GM06990 (cell line): ENCODE measurements around the gene WNT7B.
"Not testable (repeated sequence)": the region's sequence is repeated elsewhere in the genome, so short reads cannot be mapped to it uniquely, and the experiment has no call there.

Experiments used
- DNase-seq: peaks from one replicate; pipeline ENCODE4 v3.0.0-alpha.2; 2011; ENCODE audit not compliant: insufficient read length; ENCODE audit errors: extremely low read depth
- H3K27me3 ChIP-seq: replicated peaks from 2 replicates; pipeline ENCODE4 v1.6.0; 2011; ENCODE audit warnings: low read length; ENCODE audit not compliant: control insufficient read depth, insufficient read depth
- H3K36me3 ChIP-seq: 2 replicates; pipeline ENCODE4 v1.5.1; 2011; ENCODE audit warnings: low read length; ENCODE audit not compliant: control insufficient read depth, insufficient read depth
- H3K4me3 ChIP-seq: replicated peaks from 2 replicates; pipeline ENCODE4 v1.5.1; 2011; ENCODE audit warnings: low read depth, mild to moderate bottlenecking, control low read depth, low read length
- TF ChIP-seq, protein P1 (sequence below): IDR thresholded peaks from 2 replicates; pipeline ENCODE4 v1.5.1; 2011; ENCODE audit warnings: low read length, control low read depth, mild to moderate bottlenecking, inconsistent platforms; ENCODE audit not compliant: insufficient read depth, poor library complexity, severe bottlenecking

The WNT7B gene

DNA sequence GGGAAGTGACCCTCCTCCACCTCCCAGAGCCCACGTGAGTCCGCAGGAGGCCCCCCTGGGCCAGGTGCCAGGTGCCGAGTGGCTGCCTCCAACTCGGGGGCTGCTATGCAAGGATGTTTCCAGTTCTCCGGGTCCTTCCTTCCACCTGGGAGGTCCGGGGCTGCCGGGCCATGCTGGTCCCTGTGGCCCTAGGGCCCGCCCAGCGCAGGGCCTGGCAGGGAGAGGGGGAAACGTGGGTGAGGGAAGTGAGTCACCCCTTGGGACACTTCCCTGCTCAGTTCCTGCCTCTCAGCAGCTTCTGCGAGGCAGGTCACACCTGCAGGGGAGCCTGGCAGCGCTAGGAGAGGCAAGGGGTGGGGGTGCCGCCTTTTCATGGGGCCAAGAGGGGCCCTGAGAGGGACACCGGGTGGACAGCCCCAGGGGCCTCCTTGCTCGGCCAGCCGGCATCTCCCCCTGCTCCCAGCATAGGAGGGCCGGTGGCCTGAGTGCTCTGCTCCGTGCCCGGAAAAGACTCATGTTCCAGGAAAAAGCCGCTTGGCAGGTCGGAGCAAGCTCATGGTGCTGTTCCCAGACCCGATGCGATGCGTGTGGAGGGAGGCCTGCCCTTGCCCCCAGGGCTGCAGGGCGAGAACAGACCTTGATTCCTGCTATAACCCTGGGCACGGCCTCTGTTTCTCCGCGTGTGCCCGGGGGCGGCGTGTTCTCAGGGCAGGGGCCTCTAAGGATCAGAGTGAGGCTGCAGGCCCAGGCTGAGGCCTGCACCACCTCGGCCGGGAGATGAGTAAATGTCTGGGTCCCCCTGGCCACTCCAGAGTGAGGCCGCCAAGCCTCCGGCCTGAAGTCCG lies 30.3 kb upstream of the WNT7B start:
- TF ChIP-seq, protein P1, sequence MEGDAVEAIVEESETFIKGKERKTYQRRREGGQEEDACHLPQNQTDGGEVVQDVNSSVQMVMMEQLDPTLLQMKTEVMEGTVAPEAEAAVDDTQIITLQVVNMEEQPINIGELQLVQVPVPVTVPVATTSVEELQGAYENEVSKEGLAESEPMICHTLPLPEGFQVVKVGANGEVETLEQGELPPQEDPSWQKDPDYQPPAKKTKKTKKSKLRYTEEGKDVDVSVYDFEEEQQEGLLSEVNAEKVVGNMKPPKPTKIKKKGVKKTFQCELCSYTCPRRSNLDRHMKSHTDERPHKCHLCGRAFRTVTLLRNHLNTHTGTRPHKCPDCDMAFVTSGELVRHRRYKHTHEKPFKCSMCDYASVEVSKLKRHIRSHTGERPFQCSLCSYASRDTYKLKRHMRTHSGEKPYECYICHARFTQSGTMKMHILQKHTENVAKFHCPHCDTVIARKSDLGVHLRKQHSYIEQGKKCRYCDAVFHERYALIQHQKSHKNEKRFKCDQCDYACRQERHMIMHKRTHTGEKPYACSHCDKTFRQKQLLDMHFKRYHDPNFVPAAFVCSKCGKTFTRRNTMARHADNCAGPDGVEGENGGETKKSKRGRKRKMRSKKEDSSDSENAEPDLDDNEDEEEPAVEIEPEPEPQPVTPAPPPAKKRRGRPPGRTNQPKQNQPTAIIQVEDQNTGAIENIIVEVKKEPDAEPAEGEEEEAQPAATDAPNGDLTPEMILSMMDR: no peak
- DNase-seq: no peak
- H3K4me3 ChIP-seq: no peak overlapping the region
- no peaks in the 10 kb centered on the region for H3K27me3 ChIP-seq
- H3K36me3 ChIP-seq: no peaks in the 10 kb centered on the region

DNA sequence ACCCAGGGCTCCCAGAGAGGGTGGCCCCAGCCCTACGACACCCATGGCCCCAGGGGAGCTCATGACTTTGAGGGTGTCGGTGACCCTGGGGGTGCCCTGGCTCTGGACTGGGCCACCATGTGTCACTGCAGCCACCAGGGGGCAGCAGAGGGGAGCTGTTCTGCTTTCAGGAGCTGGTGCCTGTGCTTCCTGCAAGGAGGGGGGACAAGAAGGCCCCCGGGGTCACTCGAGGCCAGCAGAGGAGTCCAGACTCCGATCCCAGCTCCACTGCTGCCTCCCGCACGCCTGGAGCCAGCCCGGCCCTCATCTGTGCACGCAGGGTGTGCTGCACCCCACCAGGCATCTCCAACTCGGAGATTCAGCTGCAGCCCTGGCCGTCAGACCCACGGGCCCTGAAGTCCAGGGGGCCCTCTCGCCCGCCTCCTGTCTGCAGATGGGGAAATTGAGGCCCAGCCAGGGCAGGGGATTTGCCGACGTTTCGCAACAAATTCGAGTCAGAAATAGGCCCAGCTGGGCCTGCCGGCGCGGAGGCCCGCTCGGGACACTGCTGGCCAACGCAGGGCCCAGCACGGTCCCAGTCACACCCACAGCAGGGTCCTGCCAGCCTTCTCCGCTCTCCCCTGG lies 29.5 kb upstream of the WNT7B start:
- peak; percentile 68 for DNase-seq
- no peak overlapping the region for H3K4me3 ChIP-seq
- H3K27me3 ChIP-seq: no peaks in the 10 kb centered on the region
- TF ChIP-seq, protein P1: peak; percentile 91
- no peaks in the 10 kb centered on the region for H3K36me3 ChIP-seq

- DNase-seq, H3K4me3 ChIP-seq, H3K36me3 ChIP-seq, H3K27me3 ChIP-seq: not testable (repeated sequence)
Measured at GRCh38 chr22:46005116-46005705, 28.2 kb upstream of the WNT7B start.

DNA sequence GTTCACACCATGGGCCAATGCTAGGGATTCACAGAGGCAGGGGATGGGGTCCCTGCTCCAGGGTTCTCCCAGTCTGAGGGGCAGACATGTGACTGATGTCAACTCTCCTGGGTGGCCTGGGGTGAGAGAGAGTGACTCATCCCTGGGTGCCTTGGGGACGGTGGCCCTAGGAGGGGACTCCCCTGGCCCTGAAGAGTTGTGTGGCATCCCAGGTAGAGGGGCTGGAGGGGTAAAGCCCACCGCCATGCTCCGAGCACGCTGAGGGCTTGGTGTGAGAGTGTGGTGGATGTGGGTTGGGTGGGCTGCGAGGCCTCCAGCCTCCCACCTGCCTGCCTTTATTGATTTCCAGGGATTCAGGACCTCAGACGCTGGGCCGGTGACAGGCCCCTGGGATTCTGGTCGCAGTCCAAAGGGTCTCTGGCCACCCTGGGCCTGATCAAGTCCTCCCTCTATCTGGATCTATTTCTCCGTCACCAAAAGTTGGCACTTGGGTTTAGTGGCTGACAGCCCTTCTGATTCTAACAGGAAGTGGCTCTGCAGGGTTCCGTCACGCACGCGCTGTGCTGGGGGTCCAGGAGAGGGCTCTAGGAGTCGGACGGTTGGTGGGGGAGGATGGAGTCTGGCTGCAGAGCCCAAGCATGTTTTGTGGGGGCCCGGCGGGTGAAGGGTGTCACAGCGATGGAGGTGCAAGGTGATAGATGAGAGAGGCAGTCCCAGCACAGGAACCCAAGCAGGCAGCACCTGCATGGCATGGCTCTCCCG lies 27.3 kb upstream of the WNT7B start:
- DNase-seq: no peak
- H3K36me3 ChIP-seq: no peaks in the 10 kb centered on the region
- H3K27me3 ChIP-seq: no peaks in the 10 kb centered on the region
- TF ChIP-seq, protein P1: no peak
- no peak overlapping the region for H3K4me3 ChIP-seq

DNA sequence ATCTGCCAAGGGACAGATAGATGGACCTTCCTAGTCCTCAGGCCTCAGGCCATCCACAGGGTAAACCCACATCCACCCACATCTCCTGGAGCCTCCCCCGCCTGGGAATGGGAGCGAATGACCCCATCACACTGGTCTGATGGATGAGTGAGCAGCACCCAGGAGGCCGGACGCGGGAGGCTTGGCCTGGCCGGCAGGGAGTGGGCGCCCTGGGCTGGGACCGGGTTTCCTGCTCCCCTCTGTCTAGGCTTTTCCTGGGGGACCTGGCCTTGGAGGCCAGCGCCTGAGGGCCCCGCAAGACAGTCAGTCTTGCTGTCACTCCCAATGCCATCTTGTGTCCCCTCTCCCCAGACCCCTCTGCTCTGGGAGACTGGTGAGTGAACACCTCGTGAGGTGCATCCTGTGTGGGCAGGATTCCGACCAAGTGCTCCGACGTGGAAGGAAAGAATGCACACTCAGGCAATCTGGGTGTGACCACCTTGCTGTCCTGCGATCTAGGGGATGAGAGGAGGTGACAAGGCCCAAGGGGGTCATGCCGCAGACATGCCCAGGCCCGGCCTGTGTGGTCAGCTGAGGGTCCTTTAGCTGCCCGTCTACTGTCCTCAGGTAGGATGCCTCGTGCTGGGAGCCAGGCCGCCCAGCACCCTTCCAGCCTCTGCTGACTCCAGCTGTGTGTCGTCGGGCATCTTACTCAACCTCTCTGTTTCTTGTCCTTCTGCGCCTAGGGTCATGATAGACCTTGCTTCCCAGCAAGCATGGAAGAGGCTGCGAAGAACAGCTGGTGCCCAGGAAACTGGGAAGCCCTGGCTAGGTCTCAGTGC lies 26.5 kb upstream of the WNT7B start:
- no peak for DNase-seq
- Histone ChIP-seq H3K4me3 (no peak overlapping the region), H3K36me3 (no peaks in the 10 kb centered on the region), H3K27me3 (no peaks in the 10 kb centered on the region)
- TF ChIP-seq, protein P1: no peak
